HepG2 (cell line): ENCODE results near the gene OBSL1. TPM values are rescaled to one million over a fixed set of nuclear protein-coding genes. Genes with fewer than 3 reads are reported as not detected.

ENCODE experiments used
- DNMT3B ChIP-seq: conservative IDR thresholded peaks from 2 replicates; pipeline ENCODE4 v1.6.1; 2016; ENCODE audit warnings: missing biosample characterization, control low read depth
- DZIP1 ChIP-seq: sonication (generic); formaldehyde crosslinking; IDR thresholded peaks from 2 replicates; pipeline ENCODE4 v1.5.0; 2020; ENCODE audit warnings: mild to moderate bottlenecking, missing genetic modification reagents
- HES4 ChIP-seq: sonication (generic); formaldehyde crosslinking; IDR thresholded peaks from 2 replicates; pipeline ENCODE4 v1.9.0; 2021; ENCODE audit warnings: mild to moderate bottlenecking, missing genetic modification reagents, borderline replicate concordance
- KAT2B ChIP-seq: fragments of 150-350 bp; IDR thresholded peaks from 2 replicates; pipeline ENCODE4 v1.6.1; 2014; ENCODE audit warnings: low read depth, low read length, borderline replicate concordance
- LRRFIP1 ChIP-seq: sonication (generic); formaldehyde crosslinking; conservative IDR thresholded peaks from 2 replicates; pipeline ENCODE4 v1.4.0; 2020; ENCODE audit warnings: missing genetic modification reagents
- MAF1 ChIP-seq: sonication (generic); formaldehyde crosslinking; IDR thresholded peaks from 2 replicates; pipeline ENCODE4 v1.5.0; 2020; ENCODE audit warnings: missing genetic modification reagents, borderline replicate concordance
- NBN ChIP-seq: fragments of 450-650 bp; conservative IDR thresholded peaks from 2 replicates; pipeline ENCODE4 v1.6.1; 2017
- NFE2L2 ChIP-seq: fragments of 150-350 bp; IDR thresholded peaks from 2 replicates; pipeline ENCODE4 v1.6.1; 2014; ENCODE audit warnings: low read length
- NFKB2 ChIP-seq: sonication (generic); formaldehyde crosslinking; IDR thresholded peaks from 2 replicates; pipeline ENCODE4 v1.4.0; 2020; ENCODE audit warnings: missing genetic modification reagents, borderline replicate concordance
- ONECUT2 ChIP-seq: sonication (generic); formaldehyde crosslinking; IDR thresholded peaks from 2 replicates; pipeline ENCODE4 v1.4.0; 2020; ENCODE audit warnings: missing genetic modification reagents
- PRMT3 ChIP-seq: sonication (generic); formaldehyde crosslinking; IDR thresholded peaks from 2 replicates; pipeline ENCODE4 v1.8.1; 2022; ENCODE audit warnings: low read depth, mild to moderate bottlenecking, moderate library complexity, missing genetic modification reagents, borderline replicate concordance
- PTBP1 ChIP-seq: fragments of 200-400 bp; formaldehyde crosslinking; IDR thresholded peaks from 2 replicates; pipeline ENCODE4 v1.6.1; 2018; ENCODE audit warnings: low read length, low read depth; ENCODE audit not compliant: poor library complexity, severe bottlenecking
- SOX5 ChIP-seq: IDR thresholded peaks from 2 replicates; pipeline ENCODE4 v1.6.1; 2016; ENCODE audit warnings: borderline replicate concordance
- SP5 ChIP-seq: IDR thresholded peaks from 2 replicates; pipeline ENCODE4 v1.6.1; 2016; ENCODE audit warnings: low read depth, borderline replicate concordance
- SRF ChIP-seq: IDR thresholded peaks from 2 replicates; pipeline ENCODE4 v1.6.1; 2011; ENCODE audit warnings: mild to moderate bottlenecking, low read depth, low read length, moderate library complexity
- ZBTB49 ChIP-seq: sonication (generic); formaldehyde crosslinking; IDR thresholded peaks from 2 replicates; pipeline ENCODE4 v1.4.0; 2020; ENCODE audit warnings: missing genetic modification reagents, borderline replicate concordance
- ZFP62 ChIP-seq: sonication (generic); formaldehyde crosslinking; IDR thresholded peaks from 2 replicates; pipeline ENCODE4 v1.4.0; 2020; ENCODE audit warnings: missing genetic modification reagents
- ZNF503 ChIP-seq: sonication (generic); formaldehyde crosslinking; IDR thresholded peaks from 2 replicates; pipeline ENCODE4 v1.4.0; 2020; ENCODE audit warnings: missing genetic modification reagents
- ZNF589 ChIP-seq: sonication (generic); formaldehyde crosslinking; conservative IDR thresholded peaks from 2 replicates; pipeline ENCODE4 v1.8.0; 2022; ENCODE audit warnings: mild to moderate bottlenecking, moderate library complexity, missing genetic modification reagents
- ZNF7 ChIP-seq: IDR thresholded peaks from 2 replicates; pipeline ENCODE4 v1.6.1; 2016; ENCODE audit warnings: missing biosample characterization, missing genetic modification reagents
- ZSCAN22 ChIP-seq: sonication (generic); formaldehyde crosslinking; IDR thresholded peaks from 2 replicates; pipeline ENCODE4 v1.4.0; 2020; ENCODE audit warnings: mild to moderate bottlenecking, missing genetic modification reagents
- polyA plus RNA-seq, 8 experiments: library from polyadenylated mRNA; depleted of rRNA in 3 of 8; stranded (reverse) in 7 of 8; unstranded in 1 of 8; fragments of >200 nt; fragmentation: Illumina TruSeq in 4 of 8; extraction: Trizol in 4 of 8; gene quantifications; 2 replicates each; pipeline versions ENCODE4 v1.2.1 to v1.2.3, GENCODE V29; 2011 to 2016; ENCODE audit warnings: low read depth in 4 of 8, missing spikeins in 1 of 8, mixed read lengths in 1 of 8; ENCODE audit not compliant: insufficient read depth in 1 of 8
- total RNA-seq, 5 experiments: library from RNA; depleted of rRNA; stranded (reverse); fragments of >200 nt; fragmentation: Illumina TruSeq; extraction: Trizol; gene quantifications; 2 replicates each; pipeline ENCODE4 v1.2.3, GENCODE V29; 2016; ENCODE audit warnings: low read depth in 1 of 5

The OBSL1 gene
- total and polyA plus RNA-seq, 2 of the 13 experiments (the other 11 are each of a cell fraction or from before 2014, with no cell fraction given), result 86.7 to 218 TPM

GRCh38 chr2:219562049-219563020, 9.0 kb downstream of the OBSL1 start (continued):
- TF ChIP-seq DZIP1 (no peak), DNMT3B (CRISPR knock-in tag) (no peak), ZNF7 (no peak), PRMT3 (CRISPR knock-in tag) (no peak), ZSCAN22 (CRISPR knock-in tag) (no peak), ZBTB49 (CRISPR knock-in tag) (no peak), NFE2L2 (no peak), ZNF503 (CRISPR knock-in tag) (no peak), LRRFIP1 (CRISPR knock-in tag) (no peak), ZFP62 (CRISPR knock-in tag) (no peak), SRF (no peak), SP5 (CRISPR knock-in tag) (no peak), ZNF589 (CRISPR knock-in tag) (no peak; the same call in 1 of the 2 replicates), ONECUT2 (CRISPR knock-in tag) (no peak), SOX5 (CRISPR knock-in tag) (no peak), KAT2B (no peak), MAF1 (CRISPR knock-in tag) (no peak), PTBP1 (no peak), NFKB2 (CRISPR knock-in tag) (no peak), NBN (no peak), HES4 (no peak)
